GM21423 (cell line): ENCODE measurements around the gene ST6GALNAC3.

Source experiments
- ATAC-seq: cut with Tn5 transposase; IDR thresholded peaks from one replicate; pipeline ENCODE4 v1.9.1; 2021; ENCODE audit warnings: mild to moderate bottlenecking, moderate library complexity; ENCODE audit not compliant: unreplicated experiment

Gene ST6GALNAC3

DNA sequence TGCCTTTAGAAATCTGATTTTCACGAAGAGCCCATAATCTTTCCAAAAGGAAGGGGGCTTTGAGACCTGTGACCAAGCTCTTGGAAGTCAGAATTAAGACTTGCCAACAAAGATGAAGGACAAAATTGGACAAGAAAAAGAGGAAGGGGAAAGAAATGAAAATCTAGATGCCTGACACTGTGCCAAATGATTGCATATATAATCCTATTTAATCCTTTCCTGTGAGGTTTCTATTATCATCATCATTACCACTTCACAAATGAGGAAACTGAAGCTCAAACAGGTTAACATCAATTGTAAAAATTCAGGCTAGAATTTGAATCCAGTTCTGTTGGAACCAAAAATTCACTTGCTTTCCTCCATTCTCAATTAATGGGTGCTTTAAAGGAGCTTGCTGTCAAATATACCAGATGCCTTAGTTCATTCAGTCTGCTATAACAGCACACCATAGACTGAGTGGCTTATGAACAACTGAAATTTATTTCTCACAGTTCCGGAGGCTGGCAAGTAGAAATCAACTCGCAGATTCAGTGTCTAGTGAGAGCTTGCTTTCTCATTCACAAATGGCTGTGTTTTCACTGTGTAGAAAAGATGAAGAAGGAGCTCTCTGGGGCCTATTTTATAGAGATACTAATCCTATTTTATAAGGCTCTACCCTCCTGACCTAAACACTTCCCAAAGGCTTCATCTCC lies 595.2 kb downstream of the ST6GALNAC3 start:
- ATAC-seq, result no peak

DNA sequence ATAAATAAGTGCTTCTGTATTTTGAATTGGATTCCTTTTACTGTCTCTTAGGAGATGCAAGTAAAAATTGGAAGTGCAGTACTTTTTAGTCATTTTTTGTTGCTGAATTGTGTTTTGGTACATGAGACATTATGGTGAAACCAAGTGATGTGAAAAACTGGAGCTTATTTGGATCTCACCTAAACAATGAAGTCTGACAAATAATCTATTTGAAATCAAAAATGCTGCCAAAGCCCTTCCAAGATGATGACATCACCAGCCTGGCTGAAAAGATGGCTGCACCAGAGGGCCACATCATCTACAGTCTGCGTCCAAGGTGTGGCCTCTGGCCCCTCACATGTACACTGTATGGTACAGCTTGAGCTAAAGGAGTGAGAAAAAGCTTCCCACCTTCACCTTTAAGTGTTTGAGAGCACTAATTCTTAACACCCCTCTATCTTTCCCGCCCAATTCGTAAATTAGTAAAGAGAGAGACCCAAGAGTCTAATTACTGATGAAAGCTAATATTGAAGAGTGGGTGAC lies 600.2 kb downstream of the ST6GALNAC3 start:
- ATAC-seq, result no peak

DNA sequence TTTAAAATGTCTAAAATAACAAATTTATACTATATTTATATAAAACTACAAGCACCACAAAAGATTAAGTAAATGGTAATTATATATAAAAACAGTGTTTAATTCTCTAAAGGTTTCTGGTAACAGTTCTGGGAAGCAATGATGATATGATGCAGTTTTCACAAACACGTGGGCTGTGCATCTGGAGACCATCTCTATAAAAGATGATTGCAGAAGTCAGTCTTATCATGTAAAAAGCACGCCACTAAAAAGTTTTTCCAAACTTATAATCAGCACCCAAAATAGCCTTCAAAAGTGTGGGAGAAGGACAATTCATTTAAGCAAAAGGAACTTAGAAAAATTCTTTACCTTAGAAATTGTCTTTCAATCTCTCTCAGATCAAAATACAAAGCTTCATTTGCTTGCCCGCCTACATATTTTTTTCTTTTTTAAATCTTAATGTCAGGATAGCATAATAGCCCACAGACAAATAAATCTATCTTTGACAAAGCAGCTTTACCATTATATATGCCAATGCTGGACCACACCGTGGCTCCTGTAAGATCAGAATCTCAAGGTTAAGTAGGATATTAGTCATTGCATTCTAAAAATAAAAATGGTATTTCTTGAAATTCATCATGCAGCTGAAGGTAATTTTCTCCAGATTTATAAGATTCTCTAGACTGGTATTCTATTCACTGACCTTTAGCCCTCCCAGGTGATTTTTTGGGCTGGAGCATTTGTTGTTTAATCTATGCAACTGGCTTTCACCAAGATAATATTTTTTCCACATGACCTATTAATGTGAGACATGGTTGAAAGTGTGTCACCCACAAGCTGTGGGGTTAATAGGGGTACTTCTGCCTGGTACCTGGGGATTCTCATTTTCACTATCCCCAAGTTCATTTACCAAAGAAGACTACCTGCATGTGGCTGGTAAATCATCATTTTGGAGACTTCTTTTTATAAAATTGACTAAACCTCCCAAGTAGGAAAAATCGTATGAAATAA lies 603.2 kb downstream of the ST6GALNAC3 start:
- ATAC-seq, result no peak

DNA sequence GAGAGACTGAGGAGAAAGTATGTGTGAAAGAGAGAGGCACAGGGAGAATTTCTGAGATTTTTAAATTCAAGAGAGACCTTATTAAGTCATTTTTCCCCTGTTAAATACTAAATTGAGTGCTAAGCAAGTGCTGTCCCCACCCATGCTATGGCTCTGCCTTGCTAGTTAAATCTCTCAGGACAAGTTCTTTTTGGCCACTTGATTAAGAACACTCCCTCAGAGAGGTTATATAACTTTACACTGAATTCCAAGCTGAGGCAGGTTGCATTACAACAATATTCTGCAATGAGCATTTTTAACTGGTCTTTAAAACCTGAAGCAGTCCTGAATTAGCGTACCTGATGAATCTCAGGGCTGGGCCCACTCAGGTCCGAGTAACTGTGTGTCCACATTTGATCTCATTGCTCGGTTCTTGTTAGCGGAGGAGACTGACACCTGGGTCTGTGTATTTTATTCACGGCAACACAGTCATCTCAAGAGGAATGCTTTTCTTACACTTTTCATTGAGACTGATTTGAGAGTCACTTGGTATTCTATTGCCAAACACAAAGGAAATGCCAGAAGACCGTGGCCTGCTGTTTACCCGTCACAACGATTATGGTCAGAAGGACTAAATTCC lies 605.1 kb downstream of the ST6GALNAC3 start:
- no peak for ATAC-seq

DNA sequence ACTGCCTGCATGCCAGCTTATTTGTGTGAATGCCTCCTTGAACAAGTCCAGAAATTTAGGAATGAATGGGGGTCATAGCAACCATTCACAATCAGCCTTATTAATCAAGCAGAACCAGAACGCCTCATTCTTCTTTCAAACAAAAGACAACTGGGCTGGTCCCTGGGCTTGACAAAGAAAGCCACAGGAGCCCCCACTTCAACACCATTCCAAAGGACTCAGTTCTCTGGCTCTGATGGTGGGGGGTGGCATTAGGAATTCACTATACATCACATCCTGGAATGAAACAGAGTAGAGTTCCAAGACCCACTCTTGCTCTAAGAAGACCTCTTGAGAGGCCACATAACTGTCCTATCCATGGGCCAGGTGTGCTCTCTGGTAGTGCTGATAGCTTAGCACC lies 606.1 kb downstream of the ST6GALNAC3 start:
- ATAC-seq, result no peak

DNA sequence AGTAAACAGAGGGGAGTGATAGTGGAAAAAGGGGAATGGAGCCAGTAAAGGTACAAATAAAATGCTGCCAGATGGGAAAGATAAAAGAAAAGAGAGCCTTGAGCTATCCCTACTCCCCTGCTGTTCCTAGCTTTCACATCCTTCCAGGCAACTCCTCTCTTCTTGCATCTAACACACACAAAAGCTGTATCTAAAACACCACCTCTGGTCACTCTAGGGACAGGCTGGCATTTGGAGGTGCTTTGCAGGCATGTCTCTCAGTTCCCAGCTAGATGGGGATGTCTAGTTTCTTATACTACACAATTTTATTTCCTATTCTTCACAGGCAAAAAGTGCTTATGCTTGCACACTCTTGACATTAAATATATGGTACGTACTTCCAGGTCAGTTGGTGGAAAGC lies 607.6 kb downstream of the ST6GALNAC3 start:
- ATAC-seq, result no peak
